Measurements from ENCODE around the gene WDR90. TPM values are rescaled to one million over a fixed set of nuclear protein-coding genes. Genes with fewer than 3 reads are reported as not detected.

The WDR90 gene
- total RNA-seq, 1 donor from 2014 or later, result 75.9 TPM

- TF ChIP-seq CTCF (IDR thresholded peaks at IDR 0.05; ENCODE audit: unreplicated experiment), result no peak
- H3K4me3 Mint-ChIP-seq, result no peak overlapping the region
- H3K4me1 Mint-ChIP-seq, result peaks cover 5% of the 10 kb centered on the region
- no peak overlapping the region for H3K27ac Mint-ChIP-seq
- H3K27me3 Mint-ChIP-seq (ENCODE audit: low read depth), result no peaks in the 10 kb centered on the region
- DNase-seq (ENCODE audit: low spot score in 2 of 2, unreplicated experiment in 2 of 2), result no peak
- no peaks in the 10 kb centered on the region for H3K36me3 Mint-ChIP-seq
- no peaks in the 10 kb centered on the region for H3K9me3 Mint-ChIP-seq
Measured at GRCh38 chr16:628321-629061, 20.7 kb upstream of the WDR90 start.

DNA sequence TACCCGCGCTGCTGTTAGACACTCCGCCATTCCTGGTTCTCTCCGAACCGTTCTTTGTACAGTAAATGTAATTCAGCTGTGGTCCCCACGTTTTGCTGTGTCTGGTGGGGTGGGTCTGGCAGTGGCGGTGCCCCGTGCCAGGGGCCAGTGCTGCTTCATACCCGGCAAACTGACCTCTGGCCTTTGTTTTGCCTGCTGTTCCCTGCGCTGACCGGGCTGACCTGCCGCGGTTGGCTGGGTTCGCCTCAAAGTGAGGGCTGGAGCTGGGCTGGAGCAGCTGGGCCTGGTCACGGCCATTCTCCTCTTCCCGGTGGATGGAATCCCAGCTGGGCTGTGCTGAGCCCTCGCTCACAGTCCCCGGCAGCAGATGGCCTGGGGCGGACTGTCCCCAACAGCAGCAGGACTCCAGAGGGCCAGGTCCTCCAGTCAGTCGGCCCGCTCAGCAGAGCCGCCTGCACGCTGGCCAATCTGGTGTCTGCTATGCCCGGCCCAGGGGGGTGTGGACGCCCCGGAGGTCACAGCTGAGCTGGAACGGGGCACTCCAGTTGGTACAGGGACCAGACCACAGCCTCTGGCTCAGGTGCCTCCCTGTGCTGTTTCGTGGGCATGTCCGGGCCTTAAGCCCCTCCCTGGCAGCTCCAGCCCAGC is 19.9 kb upstream of the WDR90 start:
- no peak overlapping the region for H3K4me3 Mint-ChIP-seq
- H3K4me1 Mint-ChIP-seq, result peaks cover 3% of the 10 kb centered on the region
- DNase-seq (ENCODE audit: low spot score in 2 of 2, unreplicated experiment in 2 of 2), result no peak
- H3K27me3 Mint-ChIP-seq (ENCODE audit: low read depth), result no peaks in the 10 kb centered on the region
- TF ChIP-seq CTCF (IDR thresholded peaks at IDR 0.05; ENCODE audit: unreplicated experiment), result no peak
- no peaks in the 10 kb centered on the region for H3K9me3 Mint-ChIP-seq
- no peak overlapping the region for H3K27ac Mint-ChIP-seq
- H3K36me3 Mint-ChIP-seq, result no peaks in the 10 kb centered on the region

DNA sequence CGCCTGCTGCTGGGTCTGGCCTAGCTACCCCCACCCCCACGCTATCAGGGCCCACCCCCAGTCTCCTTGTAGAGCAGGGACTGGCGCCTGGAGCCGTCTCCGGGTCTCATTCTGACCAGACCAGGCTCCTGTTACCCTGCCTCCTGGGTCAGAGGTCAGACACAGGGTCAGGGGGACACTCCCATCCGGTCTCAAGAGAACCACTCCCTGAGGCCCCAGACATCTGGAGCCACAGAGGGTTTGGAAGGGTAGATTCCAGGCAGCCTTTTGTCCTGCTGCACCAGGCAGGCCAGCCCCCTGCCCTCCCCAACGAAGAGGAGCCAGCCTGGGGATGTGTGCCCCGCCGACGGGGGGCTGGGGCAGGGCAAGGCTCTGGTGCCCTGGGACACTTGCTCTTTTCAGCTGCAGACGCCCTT is 19.3 kb upstream of the WDR90 start:
- Mint-ChIP-seq H3K9me3 (no peaks in the 10 kb centered on the region), H3K36me3 (no peaks in the 10 kb centered on the region), H3K4me3 (peak overlapping the region; percentile 13), H3K27ac (no peak overlapping the region), H3K27me3 (ENCODE audit: low read depth) (no peaks in the 10 kb centered on the region), H3K4me1 (peaks cover 3% of the 10 kb centered on the region)
- no peak for TF ChIP-seq CTCF (IDR thresholded peaks at IDR 0.05; ENCODE audit: unreplicated experiment)
- no peak for DNase-seq (ENCODE audit: low spot score in 2 of 2, unreplicated experiment in 2 of 2)

DNA sequence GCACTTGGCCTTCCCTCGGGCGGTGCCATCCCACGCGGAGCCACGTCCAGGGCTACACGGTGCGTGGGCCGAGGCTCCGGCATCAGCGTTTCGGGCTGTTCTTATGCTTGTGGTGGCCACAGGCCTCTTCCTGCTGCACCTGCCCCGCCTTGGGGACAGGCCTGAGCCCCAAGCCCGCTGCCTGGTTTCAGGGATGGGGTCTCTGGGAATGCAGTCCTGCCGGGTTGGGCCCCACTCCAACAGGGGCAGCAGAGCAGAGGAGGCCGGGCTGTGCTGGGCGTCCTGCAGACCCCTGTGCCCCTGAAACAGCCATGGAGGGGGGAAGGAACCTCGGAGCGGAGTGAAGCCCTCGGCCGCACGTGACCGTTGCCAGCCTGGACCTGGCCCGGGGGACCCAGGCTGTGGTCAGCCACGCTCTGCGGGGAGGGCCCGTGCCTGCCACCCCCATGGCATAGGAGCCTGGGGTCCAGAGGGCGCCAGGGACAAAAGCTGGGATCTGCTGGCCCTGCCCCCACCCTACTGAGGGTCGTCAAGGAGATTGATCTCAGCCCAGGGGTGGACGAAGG is 18.8 kb upstream of the WDR90 start:
- no peaks in the 10 kb centered on the region for H3K9me3 Mint-ChIP-seq
- no peak for DNase-seq (ENCODE audit: low spot score in 2 of 2, unreplicated experiment in 2 of 2)
- H3K27ac Mint-ChIP-seq, result no peak overlapping the region
- no peak for TF ChIP-seq CTCF (IDR thresholded peaks at IDR 0.05; ENCODE audit: unreplicated experiment)
- no peaks in the 10 kb centered on the region for H3K27me3 Mint-ChIP-seq (ENCODE audit: low read depth)
- H3K4me1 Mint-ChIP-seq, result peaks cover 3% of the 10 kb centered on the region
- H3K36me3 Mint-ChIP-seq, result no peaks in the 10 kb centered on the region
- peak overlapping the region; percentile 13 for H3K4me3 Mint-ChIP-seq

- H3K4me3 Mint-ChIP-seq, result peak within 1 kb of the TSS; percentile 13
- H3K4me1 Mint-ChIP-seq, result peaks cover 3% of the 10 kb centered on the region
- TF ChIP-seq CTCF (IDR thresholded peaks at IDR 0.05; ENCODE audit: unreplicated experiment), result no peak
- no peaks in the 10 kb centered on the region for H3K36me3 Mint-ChIP-seq
- no peaks in the 10 kb centered on the region for H3K27me3 Mint-ChIP-seq (ENCODE audit: low read depth)
- no peak within 1 kb of the TSS for H3K27ac Mint-ChIP-seq
- H3K9me3 Mint-ChIP-seq, result no peaks in the 10 kb centered on the region
- no peak for DNase-seq (ENCODE audit: low spot score in 2 of 2, unreplicated experiment in 2 of 2)
Measured at GRCh38 chr16:630815-631405, 18.3 kb upstream of the WDR90 start, which contains the start of gene WFIKKN1. WFIKKN1 (plus strand) TSS chr16:630985; CDS start chr16:631254, 269 bp downstream.

Measured in mesothelial cell of epicardium (in vitro differentiated cells).